ENCODE measurements around the gene FMO4.

DNA sequence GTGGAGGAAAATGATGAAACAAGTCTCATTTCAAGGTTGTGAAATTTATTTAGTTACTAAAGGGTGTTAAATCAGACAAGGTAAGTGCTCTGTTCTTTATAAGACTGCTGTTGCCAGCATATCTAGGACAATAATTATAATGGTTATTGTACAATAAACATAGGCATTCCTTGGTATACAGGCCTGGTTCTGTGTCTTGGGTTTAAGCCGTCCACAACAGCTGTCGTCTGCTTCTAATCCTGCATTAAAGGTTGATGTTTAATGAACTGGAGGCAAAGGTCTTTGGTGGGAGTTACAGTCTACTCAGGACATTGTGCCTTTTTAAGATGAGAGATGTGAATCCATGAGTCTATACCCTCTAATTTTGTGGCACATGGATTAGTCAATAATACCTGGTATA lies 23.4 kb upstream of the FMO4 start:
- TF ChIP-seq, protein P1, sequence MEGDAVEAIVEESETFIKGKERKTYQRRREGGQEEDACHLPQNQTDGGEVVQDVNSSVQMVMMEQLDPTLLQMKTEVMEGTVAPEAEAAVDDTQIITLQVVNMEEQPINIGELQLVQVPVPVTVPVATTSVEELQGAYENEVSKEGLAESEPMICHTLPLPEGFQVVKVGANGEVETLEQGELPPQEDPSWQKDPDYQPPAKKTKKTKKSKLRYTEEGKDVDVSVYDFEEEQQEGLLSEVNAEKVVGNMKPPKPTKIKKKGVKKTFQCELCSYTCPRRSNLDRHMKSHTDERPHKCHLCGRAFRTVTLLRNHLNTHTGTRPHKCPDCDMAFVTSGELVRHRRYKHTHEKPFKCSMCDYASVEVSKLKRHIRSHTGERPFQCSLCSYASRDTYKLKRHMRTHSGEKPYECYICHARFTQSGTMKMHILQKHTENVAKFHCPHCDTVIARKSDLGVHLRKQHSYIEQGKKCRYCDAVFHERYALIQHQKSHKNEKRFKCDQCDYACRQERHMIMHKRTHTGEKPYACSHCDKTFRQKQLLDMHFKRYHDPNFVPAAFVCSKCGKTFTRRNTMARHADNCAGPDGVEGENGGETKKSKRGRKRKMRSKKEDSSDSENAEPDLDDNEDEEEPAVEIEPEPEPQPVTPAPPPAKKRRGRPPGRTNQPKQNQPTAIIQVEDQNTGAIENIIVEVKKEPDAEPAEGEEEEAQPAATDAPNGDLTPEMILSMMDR (IDR thresholded peaks at IDR 0.05; ENCODE audit: low read depth, low read length): no peak
- TF ChIP-seq POLR2A (IDR thresholded peaks at IDR 0.05; ENCODE audit: extremely low read depth, insufficient read length) (no peak), MYC (IDR thresholded peaks at IDR 0.05; ENCODE audit: low read depth, low read length) (no peak)
- TF ChIP-seq, protein P2, sequence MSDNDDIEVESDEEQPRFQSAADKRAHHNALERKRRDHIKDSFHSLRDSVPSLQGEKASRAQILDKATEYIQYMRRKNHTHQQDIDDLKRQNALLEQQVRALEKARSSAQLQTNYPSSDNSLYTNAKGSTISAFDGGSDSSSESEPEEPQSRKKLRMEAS (IDR thresholded peaks at IDR 0.05; ENCODE audit: low read depth, low read length): no peak
